Upper lobe of right lung (tissue), 1 donor: ENCODE measurements around the gene FOSL2. TPM values are rescaled to one million over a fixed set of nuclear protein-coding genes. Genes with fewer than 3 reads are reported as not detected.

Experiments used
- ATAC-seq: fragments of 200-7000 bp; cut with Tn5 transposase; one replicate; pipeline ENCODE4 v1.9.1; 2020; ENCODE audit warnings: mild to moderate bottlenecking, moderate library complexity
- DNase-seq: peaks from one replicate; pipeline ENCODE4 v3.0.0-alpha.2; 2020
- H3K27ac ChIP-seq: fragments of 200-600 bp; one replicate; pipeline ENCODE4 v1.8.0; 2022
- H3K27me3 ChIP-seq: fragments of 200-600 bp; one replicate; pipeline ENCODE4 v1.8.0; 2022; ENCODE audit warnings: mild to moderate bottlenecking
- H3K36me3 ChIP-seq: fragments of 200-600 bp; one replicate; pipeline ENCODE4 v1.8.0; 2022
- H3K4me1 ChIP-seq: fragments of 200-600 bp; one replicate; pipeline ENCODE4 v1.8.0; 2022
- H3K4me3 ChIP-seq: fragments of 200-600 bp; one replicate; pipeline ENCODE4 v1.8.0; 2022; ENCODE audit warnings: mild to moderate bottlenecking
- H3K9me3 ChIP-seq: fragments of 200-600 bp; one replicate; pipeline ENCODE4 v1.8.0; 2022
- CTCF ChIP-seq: fragments of 200-600 bp; IDR thresholded peaks from one replicate; pipeline ENCODE4 v1.8.0; 2022; ENCODE audit warnings: antibody characterized with exemption
- intact Hi-C: fragments of 100-400 bp; cut with DNase I; formaldehyde crosslinking; loops from one replicate; pipeline ENCODE4 v1.11.0; 2022
- total RNA-seq: library from RNA; stranded (reverse); fragmentation: NEBNext Ultra II Directional; extraction: Animal tissue kit (Norgen Biotek cat#: 25700); gene quantifications from one replicate; pipeline ENCODE4 v1.2.1, GENCODE V29; 2021
- donor health status: DM: no; HTN: yes; CAD: no; lungs with severe emphysema.

Gene FOSL2
- total RNA-seq, 1 donor from 2014 or later: 123 TPM

- no peak for ATAC-seq
- Histone ChIP-seq H3K36me3 (peaks cover 31% of the 10 kb centered on the region), H3K4me3 (peak overlapping the region; percentile 95), H3K4me1 (peaks cover 64% of the 10 kb centered on the region), H3K9me3 (no peaks in the 10 kb centered on the region), H3K27me3 (no peaks in the 10 kb centered on the region), H3K27ac (peak overlapping the region; percentile 75)
- intact Hi-C loops: no loop called here
- no peak for DNase-seq
- no peak for TF ChIP-seq CTCF
Observed at GRCh38 chr2:28398101-28398834, 5.6 kb downstream of the FOSL2 start.

- Histone ChIP-seq H3K27me3 (no peaks in the 10 kb centered on the region), H3K4me1 (peaks cover 68% of the 10 kb centered on the region), H3K9me3 (no peaks in the 10 kb centered on the region), H3K4me3 (no peak overlapping the region), H3K27ac (no peak overlapping the region), H3K36me3 (peaks cover 41% of the 10 kb centered on the region)
- intact Hi-C loops: no loop called here
- ATAC-seq: no peak
- no peak for DNase-seq
- TF ChIP-seq CTCF: no peak
Observed at GRCh38 chr2:28399289-28399688, 6.6 kb downstream of the FOSL2 start.

GRCh38 chr2:28399956-28400355 lies 7.3 kb downstream of the FOSL2 start:
- ATAC-seq (no peak), DNase-seq (no peak)
- Histone ChIP-seq H3K9me3 (no peaks in the 10 kb centered on the region), H3K27me3 (no peaks in the 10 kb centered on the region), H3K4me1 (peaks cover 74% of the 10 kb centered on the region), H3K36me3 (peaks cover 47% of the 10 kb centered on the region), H3K27ac (no peak overlapping the region), H3K4me3 (no peak overlapping the region)
- no peak for TF ChIP-seq CTCF
- intact Hi-C loops: no loop called here

GRCh38 chr2:28400419-28400818 lies 7.8 kb downstream of the FOSL2 start:
- Histone ChIP-seq H3K4me3 (no peak overlapping the region), H3K27me3 (no peaks in the 10 kb centered on the region), H3K9me3 (no peaks in the 10 kb centered on the region), H3K36me3 (peaks cover 52% of the 10 kb centered on the region), H3K4me1 (peaks cover 77% of the 10 kb centered on the region), H3K27ac (no peak overlapping the region)
- TF ChIP-seq CTCF: no peak
- ATAC-seq: no peak
- intact Hi-C loops: no loop called here
- no peak for DNase-seq

GRCh38 chr2:28400921-28401320 lies 8.3 kb downstream of the FOSL2 start:
- H3K36me3 ChIP-seq: peaks cover 57% of the 10 kb centered on the region
- no peaks in the 10 kb centered on the region for H3K27me3 ChIP-seq
- peaks cover 82% of the 10 kb centered on the region for H3K4me1 ChIP-seq
- ATAC-seq: no peak
- H3K9me3 ChIP-seq: no peaks in the 10 kb centered on the region
- no peak for TF ChIP-seq CTCF
- intact Hi-C loops: no loop called here
- no peak overlapping the region for H3K27ac ChIP-seq
- no peak for DNase-seq
- H3K4me3 ChIP-seq: no peak overlapping the region
